ENCODE data around the gene MICA.

- no peak for TF ChIP-seq TAF1 (IDR thresholded peaks at IDR 0.05; ENCODE audit: borderline replicate concordance, insufficient read depth, low read length)
- no peak for TF ChIP-seq REST (IDR thresholded peaks at IDR 0.05; ENCODE audit: insufficient read depth in 1 of 2, low read depth in 2 of 2, low read length in 2 of 2)
These were observed 58.9 kb downstream of the MICA start for GRCh38 chr6:31462026-31462963.

Data from PFSK-1 (cell line).